ENCODE measurements around the gene TANGO6. TPM values are rescaled to one million over a fixed set of nuclear protein-coding genes. Genes with fewer than 3 reads are reported as not detected.

Gene TANGO6
- total and polyA plus RNA-seq, 10 of the 15 experiments (the other 5 are each of a cell fraction or from before 2014, with no cell fraction given) = 1.1 to 20.6 (median 11.0) TPM

- TF ChIP-seq USF1 (IDR thresholded peaks at IDR 0.05; ENCODE audit: borderline replicate concordance, extremely low read length, insufficient read depth, low read depth, low read length) = no peak
These were observed 10.1 kb upstream of the TANGO6 start (continued) for GRCh38 chr16:68833251-68833650.

DNA sequence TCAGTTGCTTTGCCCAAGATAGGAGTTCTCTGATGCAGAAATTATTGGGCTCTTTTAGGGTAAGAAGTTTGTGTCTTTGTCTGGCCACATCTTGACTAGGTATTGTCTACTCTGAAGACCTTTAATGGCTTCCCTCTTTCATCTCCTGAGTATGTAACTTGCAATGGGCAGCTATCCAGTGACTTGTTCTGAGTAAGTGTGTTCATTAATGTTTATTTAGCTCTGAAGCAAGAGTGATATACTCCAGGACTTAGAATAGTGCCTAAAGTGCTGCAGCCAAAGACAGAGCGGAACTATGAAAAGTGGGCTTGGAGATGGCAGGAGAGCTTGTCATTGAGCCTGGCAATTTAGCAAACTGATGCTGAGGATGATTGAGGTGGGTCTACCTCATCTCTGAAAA lies 8.8 kb upstream of the TANGO6 start:
- Histone ChIP-seq H3K4me1 (ENCODE audit: control insufficient read depth, insufficient read depth, low read length) (no peaks in the 10 kb centered on the region), H3K9ac (ENCODE audit: control insufficient read depth, insufficient read depth, low read length) (no peak overlapping the region), H3K79me2 (ENCODE audit: control insufficient read depth, insufficient read depth, low read length) (no peaks in the 10 kb centered on the region), H3K27me3 (replicated peaks in 1 of 2; ENCODE audit: control insufficient read depth in 2 of 2, insufficient read depth in 2 of 2, low read length in 1 of 2) (no peaks in the 10 kb centered on the region), H2AFZ (ENCODE audit: control insufficient read depth, low read depth, low read length) (no peak overlapping the region), H3K4me3 (no peak overlapping the region), H3K27ac (ENCODE audit: control insufficient read depth, insufficient read depth) (no peak overlapping the region), H3K36me3 (ENCODE audit: control insufficient read depth in 2 of 2, insufficient read depth in 2 of 2, low read length in 1 of 2) (no peaks in the 10 kb centered on the region), H3K4me2 (ENCODE audit: control insufficient read depth, insufficient read depth) (no peak overlapping the region), H4K20me1 (ENCODE audit: control insufficient read depth, insufficient read depth) (no peaks in the 10 kb centered on the region), H3K9me3 (replicated peaks; ENCODE audit: control insufficient read depth, insufficient read depth, low read length) (no peaks in the 10 kb centered on the region)
- TF ChIP-seq MAX (IDR thresholded peaks at IDR 0.05; ENCODE audit: low read depth, low read length) (no peak), KDM1A (IDR thresholded peaks at IDR 0.05; ENCODE audit: borderline replicate concordance) (no peak), KLF5 (IDR thresholded peaks at IDR 0.05; ENCODE audit: partially characterized antibody) (no peak), BRCA1 (IDR thresholded peaks at IDR 0.05; ENCODE audit: low read depth, low read length) (no peak), E4F1 (IDR thresholded peaks at IDR 0.05; ENCODE audit: borderline replicate concordance, partially characterized antibody) (no peak)
- SMC1A ChIA-PET (ENCODE audit: uncharacterized antibody, unreplicated experiment) = interaction anchor here (1.1 kb wide), 1 partner anchor 34 kb away, joined by 3 read pairs; no protein-coding TSS in a partner anchor
- intact Hi-C loops (cut with micrococcal nuclease; ENCODE audit: unreplicated experiment) = no loop called here
- FAIRE-seq (no peak), DNase-seq (ENCODE audit: low read depth, low spot score) (no peak), ATAC-seq (no peak)
- RAD21 ChIA-PET (ENCODE audit: unreplicated experiment) = interaction anchor here (0.6 to 1.0 kb wide), 3 partner anchors 27 to 289 kb away, joined by 3 to 5 read pairs (median 3); no protein-coding TSS in a partner anchor
- in situ Hi-C loops (cut with MboI) = no loop called here
- POLR2A ChIA-PET = interaction anchor here (0.5 kb wide), 2 partner anchors 12 to 235 kb away, joined by 3 to 6 read pairs; no protein-coding TSS in a partner anchor
- WGBS (ENCODE audit: insufficient coverage, insufficient replicate concordance, low lambda C conversion rate, missing lambda C conversion rate) = 100% methylated on average over 1 of the region's 1 CpG
- BruUV-seq (replicated peaks) = TSS peak; percentile 75
- CTCF ChIA-PET = interaction anchor here (1.2 to 1.9 kb wide), 4 partner anchors 13 to 314 kb away, joined by 3 to 10 read pairs (median 6); no protein-coding TSS in a partner anchor
